Effector memory CD4-positive, alpha-beta T cell (primary cell): ENCODE measurements around the gene TUBA4B.

ENCODE experiments used
- DNase-seq, 3 donors: peaks; one replicate each; pipeline ENCODE4 v3.0.0-alpha.2; 2020
- H3K27ac ChIP-seq: 2 replicates; pipeline ENCODE4 v1.7.0; 2013; ENCODE audit warnings: mild to moderate bottlenecking, low read length, moderate library complexity; ENCODE audit not compliant: insufficient read depth, poor library complexity, severe bottlenecking
- H3K27me3 ChIP-seq: replicated peaks from 2 replicates; pipeline ENCODE4 v1.7.0; 2013; ENCODE audit warnings: mild to moderate bottlenecking, low read length; ENCODE audit not compliant: insufficient read depth, control insufficient read depth, poor library complexity, severe bottlenecking
- H3K36me3 ChIP-seq: 2 replicates; pipeline ENCODE4 v1.7.0; 2013; ENCODE audit warnings: mild to moderate bottlenecking, low read length, moderate library complexity; ENCODE audit not compliant: control insufficient read depth, insufficient read depth
- H3K4me1 ChIP-seq: 2 replicates; pipeline ENCODE4 v1.7.0; 2013; ENCODE audit warnings: low read length, mild to moderate bottlenecking; ENCODE audit not compliant: control insufficient read depth, insufficient read depth, poor library complexity, severe bottlenecking
- H3K4me3 ChIP-seq: 2 replicates; pipeline ENCODE4 v1.7.0; 2013; ENCODE audit warnings: low read length, low read depth, mild to moderate bottlenecking; ENCODE audit not compliant: insufficient read depth, poor library complexity, severe bottlenecking
- H3K9me3 ChIP-seq: 2 replicates; pipeline ENCODE4 v1.7.0; 2013; ENCODE audit warnings: mild to moderate bottlenecking, low read length, moderate library complexity; ENCODE audit not compliant: control insufficient read depth

Gene TUBA4B

GRCh38 chr2:219229305-219230058 lies 23.6 kb upstream of the TUBA4B start, which contains the start of the genes ANKZF1 and ATG9A:
ANKZF1 (plus strand) TSS chr2:219229806; CDS start chr2:219230258, 452 bp downstream.
ATG9A (minus strand) TSS chr2:219229636; CDS start chr2:219228024, 1,612 bp downstream.
- H3K9me3 ChIP-seq, result no peaks in the 10 kb centered on the region
- peak; percentile 95 to 99 (median 97) for DNase-seq
- H3K4me1 ChIP-seq, result peaks cover 13% of the 10 kb centered on the region
- H3K36me3 ChIP-seq, result peaks cover 53% of the 10 kb centered on the region
- peak within 1 kb of the TSS; percentile 93 for H3K27ac ChIP-seq
- H3K4me3 ChIP-seq, result peak within 1 kb of the TSS; percentile 80
- no peaks in the 10 kb centered on the region for H3K27me3 ChIP-seq

DNA sequence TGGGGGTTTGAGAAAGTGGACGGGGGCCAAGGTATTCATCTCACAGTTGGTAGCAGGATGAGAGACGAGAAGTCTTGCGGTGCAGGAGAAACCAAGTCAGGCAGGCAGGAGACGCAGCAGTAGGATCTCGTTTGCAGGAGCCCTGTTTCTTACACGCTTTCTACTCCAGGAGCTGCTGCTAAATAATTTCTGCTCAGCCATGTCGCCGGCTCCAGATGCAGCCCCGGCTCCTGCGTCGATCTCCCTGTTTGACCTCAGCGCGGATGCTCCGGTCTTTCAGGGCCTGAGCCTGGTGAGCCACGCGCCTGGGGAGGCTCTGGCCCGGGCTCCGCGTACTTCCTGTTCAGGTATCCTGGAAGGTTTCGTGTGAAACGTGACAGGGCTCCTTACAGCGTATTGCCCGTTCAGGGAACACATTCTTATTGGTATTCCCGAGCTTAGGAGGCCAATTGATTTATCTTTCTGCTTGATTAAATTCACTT lies 22.9 kb upstream of the TUBA4B start:
- Histone ChIP-seq H3K36me3 (peaks cover 53% of the 10 kb centered on the region), H3K4me1 (peaks cover 13% of the 10 kb centered on the region), H3K27me3 (no peaks in the 10 kb centered on the region), H3K9me3 (no peaks in the 10 kb centered on the region), H3K4me3 (peak overlapping the region; percentile 80), H3K27ac (peak overlapping the region; percentile 93)
- no peak for DNase-seq

DNA sequence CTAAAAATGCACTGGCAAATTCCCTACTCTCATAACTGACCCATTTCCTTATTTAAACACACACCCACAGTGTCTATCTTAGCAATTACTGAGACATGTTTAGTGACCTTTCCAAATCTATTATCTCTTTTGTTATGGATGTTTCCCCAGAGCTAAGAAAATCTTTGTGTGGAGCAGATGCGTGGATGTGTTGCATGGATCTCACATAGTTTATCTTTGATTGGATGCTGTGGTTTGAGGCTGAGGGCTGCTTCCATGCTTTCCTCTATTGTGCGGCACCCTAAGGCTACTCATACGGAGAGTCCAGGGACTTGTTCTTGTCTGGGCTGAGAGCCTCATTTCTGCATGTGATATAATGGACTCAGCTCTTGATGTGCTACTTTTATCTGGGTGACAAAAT lies 18.7 kb upstream of the TUBA4B start:
- H3K27me3 ChIP-seq, result no peaks in the 10 kb centered on the region
- DNase-seq, result no peak
- H3K36me3 ChIP-seq, result peaks cover 73% of the 10 kb centered on the region
- no peak overlapping the region for H3K27ac ChIP-seq
- H3K4me1 ChIP-seq, result no peaks in the 10 kb centered on the region
- no peak overlapping the region for H3K4me3 ChIP-seq
- H3K9me3 ChIP-seq, result no peaks in the 10 kb centered on the region

DNA sequence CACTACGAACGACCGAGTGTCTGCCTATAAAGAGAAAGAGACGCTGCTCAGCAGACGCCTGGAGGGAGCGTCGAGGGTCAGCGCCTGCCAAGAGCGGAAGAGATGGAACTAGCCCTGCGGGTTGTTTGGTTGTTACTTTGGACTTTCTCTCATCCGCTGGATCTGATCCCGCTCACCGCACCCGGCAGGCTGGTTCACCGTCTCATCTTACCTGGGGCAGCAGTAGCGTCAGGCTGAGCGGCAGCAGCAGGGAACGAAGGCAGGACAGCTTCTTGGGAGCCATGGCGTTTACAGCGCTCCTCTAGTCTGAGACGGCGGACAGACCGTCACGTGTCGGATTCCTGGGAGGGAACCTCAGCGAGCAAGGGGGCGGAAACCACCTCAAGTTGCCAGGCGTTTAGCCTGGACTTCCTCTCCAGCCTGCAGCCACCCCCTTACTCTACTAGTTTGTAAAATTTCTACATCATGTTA lies 9.7 kb upstream of the TUBA4B start:
- Histone ChIP-seq H3K36me3 (peaks cover 5% of the 10 kb centered on the region), H3K27ac (no peak overlapping the region), H3K4me1 (peaks cover 37% of the 10 kb centered on the region), H3K27me3 (no peaks in the 10 kb centered on the region), H3K9me3 (no peaks in the 10 kb centered on the region), H3K4me3 (no peak overlapping the region)
- DNase-seq, result no peak

DNA sequence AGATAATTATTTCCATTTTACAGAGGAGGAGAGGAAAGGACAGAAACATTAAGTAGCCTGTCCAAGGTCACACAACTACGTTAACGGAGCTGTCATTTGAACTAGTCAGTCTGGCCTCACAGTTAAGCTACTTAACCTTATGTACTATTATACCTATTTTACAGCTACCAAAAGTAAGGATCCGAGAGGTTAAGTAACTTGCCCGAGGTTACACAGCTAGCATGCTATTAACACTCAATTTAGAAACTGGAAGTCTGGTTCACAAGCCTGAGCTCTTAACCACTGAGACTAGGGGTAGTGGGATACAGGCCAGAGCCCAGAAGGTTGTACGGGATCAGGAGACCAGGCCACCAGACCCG lies 8.3 kb upstream of the TUBA4B start:
- Histone ChIP-seq H3K4me3 (peak overlapping the region; percentile 93), H3K27me3 (no peaks in the 10 kb centered on the region), H3K27ac (peak overlapping the region; percentile 95), H3K36me3 (peaks cover under 1% of the 10 kb centered on the region), H3K4me1 (peaks cover 49% of the 10 kb centered on the region), H3K9me3 (no peaks in the 10 kb centered on the region)
- no peak for DNase-seq

- DNase-seq, result peak; percentile 70 to 80 (median 78)
- Histone ChIP-seq H3K4me3 (peak within 1 kb of the TSS; percentile 93), H3K27ac (peak within 1 kb of the TSS; percentile 95), H3K4me1 (peaks cover 54% of the 10 kb centered on the region), H3K36me3 (peaks cover 7% of the 10 kb centered on the region), H3K9me3 (no peaks in the 10 kb centered on the region), H3K27me3 (no peaks in the 10 kb centered on the region)
Observed at GRCh38 chr2:219245148-219245898, 7.7 kb upstream of the TUBA4B start, which contains the start of the genes GLB1L and STK16. GLB1L (minus strand) TSS chr2:219245444; CDS start chr2:219243573, 1,871 bp downstream. STK16 (plus strand) TSS chr2:219245479; CDS start chr2:219246000, 521 bp downstream.

DNA sequence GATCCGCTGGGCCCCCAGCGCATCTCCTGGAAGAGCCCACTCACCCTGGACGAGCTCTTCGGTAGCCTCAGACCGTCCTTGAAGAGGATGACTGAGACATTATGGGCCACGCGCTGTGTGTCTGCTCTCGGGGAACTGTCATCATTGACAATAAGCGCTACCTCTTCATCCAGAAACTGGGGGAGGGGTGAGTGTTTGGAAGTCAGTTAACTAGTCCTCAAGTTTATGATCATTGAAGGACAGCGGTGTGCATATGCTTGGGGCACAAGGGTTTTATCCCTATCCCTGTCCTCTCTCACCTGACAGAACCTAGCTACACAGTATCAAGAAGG lies 7.2 kb upstream of the TUBA4B start:
- H3K27me3 ChIP-seq, result no peaks in the 10 kb centered on the region
- H3K4me1 ChIP-seq, result peaks cover 58% of the 10 kb centered on the region
- H3K9me3 ChIP-seq, result no peaks in the 10 kb centered on the region
- DNase-seq, result no peak
- H3K36me3 ChIP-seq, result peaks cover 12% of the 10 kb centered on the region
- peak overlapping the region; percentile 93 for H3K4me3 ChIP-seq
- H3K27ac ChIP-seq, result peak overlapping the region; percentile 95

GRCh38 chr2:219246559-219246958 lies 6.5 kb upstream of the TUBA4B start:
- no peak overlapping the region for H3K4me3 ChIP-seq
- H3K4me1 ChIP-seq, result peaks cover 64% of the 10 kb centered on the region
- peaks cover 12% of the 10 kb centered on the region for H3K36me3 ChIP-seq
- H3K27me3 ChIP-seq, result no peaks in the 10 kb centered on the region
- no peak for DNase-seq
- H3K27ac ChIP-seq, result peak overlapping the region; percentile 95
- no peaks in the 10 kb centered on the region for H3K9me3 ChIP-seq

GRCh38 chr2:219247678-219248642 lies 5.1 kb upstream of the TUBA4B start:
- H3K36me3 ChIP-seq, result peaks cover 12% of the 10 kb centered on the region
- peak; percentile 51 to 63 (median 59) for DNase-seq
- H3K9me3 ChIP-seq, result no peaks in the 10 kb centered on the region
- no peaks in the 10 kb centered on the region for H3K27me3 ChIP-seq
- H3K4me3 ChIP-seq, result peak overlapping the region; percentile 37
- peaks cover 75% of the 10 kb centered on the region for H3K4me1 ChIP-seq
- H3K27ac ChIP-seq, result peak overlapping the region; percentile 69
